GM18873 (cell line): ENCODE results near the gene HTR7.
"Not testable (repeated sequence)": the region's sequence is repeated elsewhere in the genome, so short reads cannot be mapped to it uniquely, and the experiment has no call there.

Experiments used
- ATAC-seq: cut with Tn5 transposase; IDR thresholded peaks from one replicate; pipeline ENCODE4 v1.9.1; 2021; ENCODE audit warnings: mild to moderate bottlenecking, moderate library complexity, moderate number of reproducible peaks; ENCODE audit not compliant: unreplicated experiment, low FRiP score

The HTR7 gene

DNA sequence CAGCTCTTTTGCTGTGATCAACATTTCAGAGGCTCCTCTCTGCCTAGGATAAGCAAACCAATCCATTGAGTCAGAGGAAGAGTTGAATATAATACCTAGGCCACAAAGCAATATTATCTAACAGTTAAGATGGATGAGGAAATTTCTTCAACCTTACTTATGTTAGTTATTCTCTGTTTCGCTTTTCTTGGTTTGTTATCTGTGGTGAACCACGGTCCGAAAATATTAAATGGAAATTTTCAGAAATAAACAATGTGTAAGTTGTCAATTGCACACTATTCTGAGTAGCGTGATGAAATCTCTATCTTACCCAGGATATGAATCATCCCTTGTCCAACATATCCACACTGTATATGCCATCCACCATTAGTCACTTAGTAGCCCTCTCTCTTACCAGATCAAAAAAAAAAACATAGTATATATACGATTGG is 1.5 kb upstream of the HTR7 start:
- no peak for ATAC-seq

DNA sequence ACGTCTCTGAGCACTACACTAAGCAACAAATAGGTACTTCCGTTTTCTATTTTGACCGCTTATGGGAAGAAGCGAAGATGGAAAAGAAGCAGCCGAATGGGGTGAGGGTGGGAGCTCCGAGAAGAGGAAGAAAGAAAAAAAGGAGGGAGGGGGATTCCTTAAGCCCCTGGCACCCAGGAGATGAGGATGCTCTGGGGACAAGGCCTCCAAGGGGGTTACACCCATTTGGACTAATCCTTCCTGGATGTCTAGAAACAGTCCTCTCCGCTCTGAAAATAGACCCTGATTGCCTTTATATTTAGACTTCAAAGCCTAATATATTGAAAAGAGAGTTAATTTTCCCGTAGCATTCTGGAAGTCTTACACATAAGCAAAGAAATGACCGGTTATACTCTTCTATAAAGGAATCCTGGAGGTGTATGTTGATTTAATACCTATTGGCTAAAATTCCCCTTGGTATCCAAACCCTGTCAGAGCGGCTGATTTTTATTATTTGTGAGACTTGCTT is 676 bp upstream of the HTR7 start:
- no peak for ATAC-seq

DNA sequence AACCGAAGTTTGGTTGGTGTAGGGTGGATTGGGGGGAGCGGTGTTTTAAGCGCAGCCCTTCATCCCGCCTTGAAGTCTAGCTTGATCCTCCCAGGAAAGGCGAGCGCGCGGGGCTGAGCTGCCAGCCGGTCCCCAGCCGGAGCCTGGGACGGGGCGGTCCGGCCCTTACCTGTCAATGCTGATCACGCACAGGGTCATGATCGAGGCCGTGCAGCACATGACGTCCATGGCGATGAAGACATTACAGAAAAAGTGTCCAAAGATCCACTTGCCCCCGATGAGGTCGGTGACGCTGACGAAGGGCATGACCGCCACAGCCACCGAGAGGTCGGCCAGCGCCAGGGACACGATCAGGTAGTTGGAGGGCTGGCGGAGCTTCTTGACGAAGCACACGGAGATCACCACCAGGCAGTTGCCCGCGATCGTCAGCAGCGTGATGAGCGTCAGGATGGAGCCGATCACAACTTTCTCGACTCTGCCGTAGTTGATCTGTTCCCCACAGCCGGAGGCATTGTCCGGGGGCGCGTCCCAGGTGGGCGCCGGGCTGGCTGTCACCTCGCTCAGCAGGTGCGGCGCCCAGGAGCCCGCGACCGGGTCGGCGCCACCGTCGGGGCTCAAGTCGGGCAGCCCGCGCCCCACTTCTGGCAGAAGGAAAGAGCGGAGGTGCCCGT is 740 bp downstream of the HTR7 start:
- peak; percentile 6 for ATAC-seq

DNA sequence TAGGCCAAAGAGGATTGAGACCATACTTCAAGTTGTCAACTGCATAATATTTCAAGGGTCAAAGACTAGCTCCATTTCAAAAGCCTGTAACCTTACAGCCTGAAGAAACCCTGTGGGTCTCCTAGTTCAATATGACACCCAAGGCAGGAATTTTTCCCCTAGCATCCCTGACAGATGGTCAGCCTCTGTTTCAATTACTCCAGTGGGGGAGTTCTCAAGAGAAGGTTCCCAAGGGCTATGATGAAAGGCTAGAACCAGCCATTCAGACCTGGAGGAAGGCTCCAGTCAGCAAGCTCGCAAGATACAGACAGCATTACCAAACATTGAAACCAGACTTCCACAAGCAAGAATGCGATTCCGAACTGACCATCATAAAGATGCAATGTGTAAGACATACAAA is 1.6 kb downstream of the HTR7 start:
- ATAC-seq = no peak

DNA sequence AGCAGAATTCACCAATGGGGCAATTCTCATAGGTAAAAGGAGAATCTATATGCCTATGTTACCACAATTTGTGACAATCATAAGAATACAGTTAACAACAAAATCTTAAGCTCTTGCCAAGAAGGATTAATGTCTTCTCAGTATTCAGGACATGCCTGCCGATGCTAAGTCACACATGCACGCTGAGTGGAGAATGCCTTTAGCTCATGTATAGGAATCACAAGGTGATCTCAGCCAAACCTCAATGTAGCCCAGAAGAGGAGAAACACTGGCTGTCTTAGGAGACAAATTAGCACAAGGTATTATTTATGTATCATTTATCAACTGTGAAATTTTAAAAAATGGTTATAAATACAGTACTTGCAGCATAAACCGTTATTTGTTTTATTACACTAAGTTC is 2.7 kb downstream of the HTR7 start:
- no peak for ATAC-seq

DNA sequence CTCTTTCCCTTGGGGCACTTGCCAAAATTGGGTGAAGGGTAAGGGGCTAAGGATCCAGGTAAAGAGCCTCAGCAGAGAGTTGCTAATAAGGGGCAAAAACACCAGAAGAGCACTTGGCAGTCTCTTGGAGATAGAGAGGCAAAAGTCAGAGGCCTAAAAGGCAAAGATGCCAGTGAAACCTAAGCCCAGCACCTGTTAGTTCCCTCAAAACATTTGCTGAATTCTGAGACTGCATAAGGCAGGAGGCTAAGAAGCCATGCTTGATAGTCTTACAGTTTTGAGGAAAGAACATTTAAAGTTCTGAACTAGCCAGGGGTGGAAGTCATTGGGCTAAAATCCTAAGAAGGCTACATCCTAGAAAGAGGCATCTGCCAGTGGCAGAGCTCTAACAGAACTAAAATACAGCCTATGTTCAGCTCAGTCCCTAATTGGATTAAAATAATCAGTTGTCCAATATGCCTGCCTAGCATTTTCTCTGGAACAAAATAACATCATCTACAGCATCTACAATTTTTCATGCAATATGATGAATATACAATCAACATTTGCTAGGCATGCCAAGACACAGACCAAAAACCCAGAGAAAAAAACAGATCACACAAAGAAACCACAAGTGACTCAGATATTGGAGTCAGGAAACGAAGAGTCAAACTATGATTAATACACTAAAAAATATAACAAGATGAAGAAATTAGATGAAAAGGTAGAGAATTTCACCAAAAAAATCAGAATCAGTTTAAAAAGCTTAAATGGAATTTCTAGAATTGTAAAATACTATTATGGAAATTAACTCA is 7.7 kb downstream of the HTR7 start:
- no peak for ATAC-seq

DNA sequence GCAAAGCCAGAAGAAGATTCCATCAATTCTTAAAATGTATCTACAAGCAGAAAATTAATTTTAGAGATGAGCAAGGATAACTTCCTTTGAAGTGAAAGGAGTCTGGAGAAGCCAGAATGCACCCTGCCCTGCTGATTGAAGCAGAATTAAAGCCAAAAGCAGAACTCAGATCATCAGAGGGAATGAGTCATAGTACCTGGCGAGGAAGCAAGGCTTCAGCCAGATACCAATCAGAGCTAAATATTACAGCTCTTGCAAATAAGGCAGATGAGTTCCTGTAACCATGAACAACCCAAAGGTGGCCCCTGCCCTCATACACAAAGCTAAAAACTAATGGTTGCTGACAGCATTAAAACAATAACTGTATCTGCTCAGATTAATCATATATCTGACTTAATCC is 10.4 kb downstream of the HTR7 start:
- no peak for ATAC-seq

DNA sequence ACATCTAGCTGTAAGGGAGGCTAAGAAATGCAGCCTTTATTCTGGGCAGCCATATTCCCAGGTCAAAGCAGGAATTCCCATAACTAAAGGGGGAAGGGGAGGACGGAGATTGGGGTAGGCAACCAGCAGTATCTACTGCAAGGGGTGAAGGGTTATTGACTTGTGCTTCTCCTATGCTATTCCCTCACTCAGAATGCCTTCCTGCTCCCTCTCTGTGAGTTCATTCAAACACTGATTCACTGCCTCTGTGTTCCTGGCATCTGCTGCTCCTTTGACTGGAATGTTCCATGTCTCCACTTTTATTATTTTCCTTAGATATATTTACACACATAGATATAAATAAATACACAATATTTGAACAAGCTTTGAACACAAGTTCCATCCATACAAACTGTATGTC is 11.1 kb downstream of the HTR7 start:
- ATAC-seq = no peak

DNA sequence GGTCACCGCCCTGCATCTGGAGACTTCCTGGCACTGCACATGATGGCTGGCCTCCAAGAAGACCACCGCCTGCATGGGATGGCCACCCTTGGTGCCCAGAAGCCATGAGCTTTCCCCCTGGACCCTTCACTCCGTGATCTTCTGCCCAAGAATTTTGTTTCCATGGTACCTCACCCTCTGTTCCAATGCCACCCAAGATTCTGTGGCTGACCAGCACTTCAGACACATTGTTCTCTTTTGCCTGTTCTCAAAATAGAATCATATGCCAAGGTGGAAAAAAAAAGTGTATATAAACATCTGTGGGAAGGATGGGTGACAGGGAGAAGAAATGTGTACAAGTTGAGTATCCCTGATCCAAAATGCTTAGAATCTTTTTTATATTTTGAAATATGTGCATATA is 12.1 kb downstream of the HTR7 start:
- ATAC-seq = no peak

DNA sequence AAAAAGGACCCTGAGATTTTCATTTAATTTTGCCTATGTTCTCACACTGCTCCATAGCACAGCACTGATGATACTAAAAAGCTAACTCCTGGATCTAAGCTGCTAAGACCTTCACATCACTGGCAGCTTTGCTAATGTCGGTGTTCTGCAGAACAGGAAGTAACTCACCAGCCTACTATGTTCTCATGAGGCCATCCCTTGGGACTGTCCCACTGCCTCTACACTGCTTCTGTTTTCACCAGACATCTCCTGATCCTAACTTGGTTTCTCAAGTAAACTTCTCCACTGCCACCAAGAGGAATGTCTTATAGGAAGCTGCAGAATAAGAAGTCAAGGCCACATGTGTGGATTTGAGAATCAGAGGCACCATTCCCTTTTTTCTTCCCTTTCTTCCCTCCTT is 15.1 kb downstream of the HTR7 start:
- no peak for ATAC-seq

DNA sequence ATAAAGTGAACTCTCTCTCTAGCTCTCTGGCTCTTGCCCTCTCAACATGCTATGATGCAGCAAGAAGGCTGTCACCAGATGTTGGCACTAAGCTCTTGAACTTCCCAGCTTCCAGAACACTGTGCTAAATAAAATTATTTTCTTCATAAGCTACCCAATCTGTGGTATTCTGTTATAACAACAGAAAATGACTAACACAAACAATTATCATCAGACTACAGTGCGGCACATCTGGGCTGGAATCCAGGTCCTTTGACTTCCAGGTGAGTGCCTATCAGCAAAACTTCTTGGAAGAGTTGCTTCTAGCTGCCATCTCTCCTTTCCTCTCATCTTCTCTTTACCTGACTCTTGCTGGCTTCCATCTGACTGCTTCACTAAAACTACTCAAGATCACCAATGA is 20.4 kb downstream of the HTR7 start:
- no peak for ATAC-seq

DNA sequence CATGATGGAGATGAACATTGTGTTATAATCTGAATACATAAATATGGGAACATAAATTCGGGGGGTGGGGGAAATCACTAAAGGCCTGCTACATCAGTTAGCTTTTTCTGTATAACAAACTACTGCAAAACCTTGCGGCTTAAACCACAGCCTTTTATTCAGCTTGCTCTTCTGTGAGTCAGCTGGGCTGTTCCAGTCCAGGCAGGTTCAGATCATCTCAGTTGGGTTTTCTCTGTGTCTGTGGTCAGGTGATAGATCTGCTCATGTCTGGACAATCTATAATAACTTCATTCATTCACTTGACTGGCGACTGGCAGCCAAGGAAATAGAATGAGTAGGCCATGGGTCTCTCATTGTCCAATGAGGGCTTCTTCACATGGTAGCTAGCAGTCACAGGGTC is 23.5 kb downstream of the HTR7 start:
- ATAC-seq = no peak

DNA sequence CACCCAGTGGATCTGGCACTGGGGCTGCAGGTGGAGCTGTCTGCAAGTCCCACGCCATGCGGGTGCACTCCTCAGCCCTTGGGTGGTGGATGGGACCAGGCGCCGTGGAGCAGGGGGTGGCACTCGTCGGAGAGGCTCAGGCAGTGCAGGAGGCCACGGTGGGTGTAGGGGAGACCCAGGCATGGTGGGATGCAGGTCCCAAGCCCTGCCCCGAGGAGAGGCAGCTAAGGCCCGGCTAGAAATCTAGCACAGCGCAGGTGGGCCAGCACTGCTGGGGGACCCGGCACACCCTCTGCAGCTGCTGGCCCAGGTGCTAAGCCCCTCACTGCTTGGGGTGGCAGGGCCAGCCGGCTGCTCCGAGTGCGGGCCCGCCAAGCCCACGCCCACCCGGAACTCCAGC is 25.7 kb downstream of the HTR7 start:
- no peak for ATAC-seq

DNA sequence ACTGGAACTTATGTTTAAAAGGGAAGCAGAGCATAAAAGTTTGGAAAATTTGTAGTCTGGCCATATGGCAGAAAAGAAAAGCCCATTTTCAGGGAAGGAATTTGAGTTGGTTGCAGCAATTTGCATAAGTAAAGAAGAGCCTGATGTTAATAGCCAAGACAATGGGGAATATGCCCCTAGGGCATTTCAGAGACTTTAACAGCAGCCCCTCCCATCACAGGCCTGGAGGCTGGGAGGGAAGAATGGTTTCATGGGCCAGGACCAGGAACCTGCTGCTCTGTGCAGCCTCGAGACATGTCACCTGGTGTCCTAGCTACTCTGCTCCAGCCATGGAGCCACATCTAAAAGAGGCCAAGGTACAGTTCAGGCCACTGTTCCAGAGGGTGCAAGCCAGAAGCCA is 35.3 kb downstream of the HTR7 start:
- ATAC-seq = no peak

DNA sequence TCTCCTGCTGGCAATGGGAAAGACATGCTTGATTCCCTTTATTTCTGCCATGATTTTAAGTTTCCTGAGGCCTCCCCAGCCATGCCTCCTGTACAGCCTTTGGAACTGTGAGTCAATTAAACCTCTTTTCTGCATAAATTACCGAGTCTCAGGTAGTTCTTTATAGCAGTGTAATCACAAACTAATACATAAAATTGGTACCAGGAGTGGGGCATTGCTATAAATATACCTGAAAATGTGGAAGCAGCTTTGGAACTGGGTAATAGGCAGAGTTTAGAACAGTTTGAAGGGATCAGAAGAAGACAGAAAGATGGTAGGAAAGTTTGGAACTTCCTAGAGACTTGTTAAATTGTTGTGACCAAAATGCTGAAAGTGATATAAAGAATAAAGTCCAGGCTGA is 36.0 kb downstream of the HTR7 start:
- ATAC-seq = not testable (repeated sequence)

DNA sequence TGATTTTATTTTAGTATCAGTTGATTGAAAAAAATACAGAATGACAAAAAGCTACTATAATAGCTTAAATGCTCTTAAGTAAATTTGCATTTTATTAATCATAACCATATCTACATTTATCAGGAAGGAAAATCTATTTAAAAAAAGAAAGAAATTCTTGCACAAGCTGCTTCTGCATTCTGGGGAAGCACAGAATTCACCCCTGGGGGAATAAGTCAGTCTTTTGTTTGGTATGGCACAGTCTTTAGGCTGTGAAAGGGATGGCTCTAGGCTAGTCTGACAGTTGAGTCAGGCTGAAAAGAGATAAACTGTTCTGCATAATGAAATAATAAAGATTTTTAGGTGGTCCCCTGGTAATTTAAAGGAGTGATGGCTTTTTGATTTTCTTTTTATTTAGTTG is 37.9 kb downstream of the HTR7 start:
- no peak for ATAC-seq

DNA sequence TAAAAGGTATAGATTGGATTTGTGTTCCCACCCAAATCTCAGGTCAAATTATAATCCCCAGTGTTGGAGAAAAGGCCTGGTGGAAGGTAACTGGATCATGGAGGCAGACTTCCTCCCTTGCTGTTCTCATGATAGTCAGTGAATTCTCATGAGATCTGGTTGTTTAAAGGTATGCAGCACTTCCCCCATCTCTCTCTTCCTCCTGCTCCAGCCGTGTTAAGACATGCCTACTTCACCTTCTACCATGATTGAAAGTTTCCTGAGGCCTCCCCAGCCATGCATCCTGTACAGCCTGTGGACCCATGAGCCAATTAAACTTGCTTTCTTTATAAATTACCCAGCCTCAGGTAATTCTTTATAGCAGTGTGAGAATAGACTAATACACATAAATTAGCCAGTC is 39.1 kb downstream of the HTR7 start:
- no peak for ATAC-seq

DNA sequence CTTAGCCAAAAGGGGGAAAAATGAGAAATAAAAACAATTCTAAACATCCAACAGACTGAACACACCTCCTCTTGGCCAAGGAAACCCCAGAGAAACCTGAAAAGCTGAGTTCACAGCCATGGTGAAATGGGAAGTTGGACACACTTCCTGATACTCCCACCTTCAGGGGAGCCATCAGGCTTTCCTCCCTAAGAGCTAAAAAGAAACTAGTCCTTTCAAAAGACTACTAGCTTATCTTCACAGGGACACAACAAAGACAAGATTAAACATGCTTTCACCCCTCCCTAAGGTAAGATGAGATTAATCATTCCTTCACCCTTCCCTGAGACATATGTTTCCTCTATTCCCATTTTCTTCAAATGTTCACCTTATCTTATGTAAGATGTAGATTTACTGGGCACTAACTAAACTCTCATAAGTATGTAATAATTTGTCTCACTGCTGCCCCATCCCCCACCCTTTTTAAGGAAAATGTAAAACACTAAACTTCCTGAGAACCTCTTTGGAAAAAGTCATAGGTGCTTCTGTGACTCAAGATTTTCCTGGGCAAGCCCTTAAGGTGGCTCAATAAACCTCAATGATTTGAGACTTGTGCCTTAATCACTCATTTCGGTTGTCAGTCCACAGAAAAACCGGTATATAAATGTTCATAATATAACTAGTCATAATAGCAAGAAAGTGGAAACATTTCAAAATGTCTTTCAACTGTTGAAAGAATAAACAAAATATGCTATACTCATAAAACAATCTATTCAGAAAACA is 40.5 kb downstream of the HTR7 start:
- ATAC-seq = no peak

DNA sequence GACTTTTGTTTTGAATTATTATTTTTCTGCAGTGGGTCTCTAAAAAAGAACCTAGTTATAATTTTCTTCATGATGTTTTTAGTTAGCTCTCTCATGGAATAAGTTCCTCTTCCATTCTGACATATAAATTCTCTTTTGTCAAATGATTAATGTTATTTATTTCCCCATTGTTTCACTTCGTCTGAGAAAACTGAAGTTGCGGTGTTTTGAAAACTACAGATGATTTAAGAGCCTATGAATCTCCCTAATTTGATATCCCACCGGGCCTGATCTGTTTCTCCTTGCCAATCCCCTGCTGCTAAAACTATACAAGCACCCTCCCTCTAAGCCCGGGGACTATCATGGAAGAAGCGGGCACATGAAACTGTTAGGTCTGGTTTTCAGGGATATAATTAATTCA is 41.4 kb downstream of the HTR7 start:
- ATAC-seq = no peak

DNA sequence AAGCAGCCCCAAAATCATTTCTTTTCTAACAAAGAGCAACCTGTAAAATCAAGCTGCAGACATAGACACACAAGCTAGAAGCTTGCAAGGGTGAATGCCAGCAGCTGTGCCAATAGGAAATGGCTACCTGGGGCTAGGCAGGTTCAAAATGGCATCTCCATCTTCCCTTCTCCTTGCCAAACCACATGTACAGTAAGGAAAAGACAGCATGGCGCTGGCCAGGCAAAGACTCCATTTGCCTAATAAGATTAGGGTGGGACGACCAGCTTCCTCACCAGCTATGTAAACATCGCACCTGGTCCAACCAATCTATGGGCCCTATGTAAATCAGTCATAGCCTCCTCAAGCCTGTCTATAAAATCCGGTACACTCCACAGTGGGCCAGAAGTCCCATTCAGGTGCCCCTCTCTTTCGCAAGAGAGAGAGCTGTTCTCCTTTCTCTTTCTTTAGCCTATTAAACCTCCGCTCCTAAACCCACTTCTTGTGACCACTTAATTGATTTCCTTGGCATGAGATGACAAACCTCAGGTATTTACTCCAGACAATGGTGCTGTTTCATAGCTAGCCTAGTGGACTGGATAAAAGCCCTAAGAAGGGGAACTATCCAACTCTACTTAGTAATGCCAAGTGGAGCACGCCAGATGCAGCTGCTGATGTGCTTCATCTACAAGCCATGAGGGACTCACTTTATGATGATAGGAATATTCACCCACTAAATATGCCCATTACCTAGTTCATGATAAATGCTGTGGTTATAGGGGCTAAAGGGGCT is 44.1 kb downstream of the HTR7 start:
- no peak for ATAC-seq

DNA sequence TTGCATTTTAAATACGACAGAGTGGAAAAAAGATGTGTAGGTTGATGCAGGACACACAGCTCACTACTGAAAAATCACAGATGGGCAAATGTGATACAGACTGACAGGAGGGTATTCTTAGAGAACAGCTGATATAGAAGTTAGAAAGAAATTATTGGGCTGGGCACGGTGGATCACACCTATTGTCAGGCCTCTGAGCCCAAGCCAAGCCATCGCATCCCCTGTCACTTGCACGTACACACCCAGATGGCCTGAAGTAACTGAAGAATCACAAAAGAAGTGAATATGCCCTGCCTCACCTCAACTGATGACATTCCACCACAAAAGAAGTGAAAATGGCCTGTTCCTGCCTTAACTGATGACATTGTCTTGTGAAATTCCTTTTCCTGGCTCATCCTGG is 50.7 kb downstream of the HTR7 start:
- not testable (repeated sequence) for ATAC-seq
